Superior temporal gyrus (tissue), 1 donor: Measurements from ENCODE around the gene MCCD1.

Experiments
- DNase-seq: peaks from one replicate; pipeline ENCODE4 v3.0.0-alpha.2; 2016; ENCODE audit errors: extremely low spot score

Gene MCCD1

GRCh38 chr6:31543639-31544038 lies 14.9 kb downstream of the MCCD1 start:
- no peak for DNase-seq

- DNase-seq = no peak
Observed at GRCh38 chr6:31544676-31545075, 15.9 kb downstream of the MCCD1 start.

- DNase-seq = no peak
Observed at GRCh38 chr6:31545291-31545690, 16.5 kb downstream of the MCCD1 start.

- peak; percentile 93 for DNase-seq
Observed at GRCh38 chr6:31546339-31546957, 17.7 kb downstream of the MCCD1 start, which contains the start of gene ATP6V1G2. Gene ATP6V1G2 (minus strand): TSS chr6:31546608. CDS start chr6:31546559, 49 bp downstream.

- DNase-seq = peak; percentile 98
Observed at GRCh38 chr6:31546958-31547726, 18.4 kb downstream of the MCCD1 start, which contains the start of gene NFKBIL1. Gene NFKBIL1 (plus strand): TSS chr6:31547608. CDS start chr6:31547695, 87 bp downstream.

- DNase-seq = no peak
Observed at GRCh38 chr6:31547727-31548543, 19.2 kb downstream of the MCCD1 start.

- DNase-seq = no peak
Observed at GRCh38 chr6:31548544-31548873, 19.7 kb downstream of the MCCD1 start.

- DNase-seq = peak; percentile 35
Observed at GRCh38 chr6:31551371-31551770, 22.6 kb downstream of the MCCD1 start.

- no peak for DNase-seq
Observed at GRCh38 chr6:31556307-31556706, 27.5 kb downstream of the MCCD1 start.

GRCh38 chr6:31557443-31558317 lies 28.9 kb downstream of the MCCD1 start:
- DNase-seq = no peak

GRCh38 chr6:31558318-31558625 lies 29.5 kb downstream of the MCCD1 start:
- no peak for DNase-seq

GRCh38 chr6:31558631-31559500 lies 30.1 kb downstream of the MCCD1 start:
- DNase-seq = peak; percentile 41

- no peak for DNase-seq
Observed at GRCh38 chr6:31559606-31559957, 30.8 kb downstream of the MCCD1 start.

GRCh38 chr6:31559958-31560696 lies 31.4 kb downstream of the MCCD1 start:
- DNase-seq = no peak

- no peak for DNase-seq
Observed at GRCh38 chr6:31560697-31561058, 31.9 kb downstream of the MCCD1 start.

- DNase-seq = no peak
Observed at GRCh38 chr6:31567531-31568370, 39.0 kb downstream of the MCCD1 start.

GRCh38 chr6:31568537-31568961 lies 39.8 kb downstream of the MCCD1 start:
- no peak for DNase-seq

GRCh38 chr6:31569861-31570536 lies 41.2 kb downstream of the MCCD1 start:
- no peak for DNase-seq
